SK-N-SH treated with all-trans-retinoic acid at 6 μM for 48 hours (cell line): ENCODE data around the gene MIPOL1.

Source experiments
- ARNTL ChIP-seq: fragments of 450-650 bp; formaldehyde crosslinking; IDR thresholded peaks from 2 replicates; pipeline ENCODE4 v1.5.0; 2020; ENCODE audit warnings: low read depth, mild to moderate bottlenecking, moderate library complexity, borderline replicate concordance
- ESRRG ChIP-seq: fragments of 250-450 bp; sonication (Bioruptor Pico); IDR thresholded peaks from 2 replicates; pipeline ENCODE4 v1.6.1; 2021; ENCODE audit warnings: mild to moderate bottlenecking
- OSR1 ChIP-seq: fragments of 250-450 bp; sonication (Bioruptor Pico); IDR thresholded peaks from 2 replicates; pipeline ENCODE4 v1.8.0; 2022; ENCODE audit warnings: moderate library complexity, mild to moderate bottlenecking, inconsistent platforms
- PPARA ChIP-seq: fragments of 250-450 bp; sonication (Bioruptor Pico); IDR thresholded peaks from 2 replicates; pipeline ENCODE4 v1.5.0; 2020; ENCODE audit warnings: mild to moderate bottlenecking, borderline replicate concordance
- SNAI2 ChIP-seq: fragments of 250-450 bp; sonication (Bioruptor Pico); IDR thresholded peaks from 2 replicates; pipeline ENCODE4 v1.5.0; 2020; ENCODE audit warnings: mild to moderate bottlenecking, moderate library complexity
- ZFP30 ChIP-seq: fragments of 450-650 bp; formaldehyde crosslinking; IDR thresholded peaks from 2 replicates; pipeline ENCODE4 v1.5.0; 2022; ENCODE audit warnings: mild to moderate bottlenecking, moderate library complexity
- ZNF8 ChIP-seq: fragments of 450-650 bp; formaldehyde crosslinking; IDR thresholded peaks from 2 replicates; pipeline ENCODE4 v1.5.0; 2020; ENCODE audit warnings: mild to moderate bottlenecking, moderate library complexity
- TF ChIP-seq, protein P1 (sequence below): fragments of 250-450 bp; sonication (Bioruptor Pico); IDR thresholded peaks from 2 replicates; pipeline ENCODE4 v1.8.0; 2020; ENCODE audit warnings: mild to moderate bottlenecking, moderate library complexity, borderline replicate concordance
- TF ChIP-seq, protein P2 (sequence below): fragments of 250-450 bp; sonication (Bioruptor Pico); IDR thresholded peaks from 2 replicates; pipeline ENCODE4 v1.5.1; 2020; ENCODE audit warnings: low read depth, mild to moderate bottlenecking, moderate library complexity
- TF ChIP-seq, protein P3 (sequence below): fragments of 250-450 bp; sonication (Bioruptor Pico); IDR thresholded peaks from 2 replicates; pipeline ENCODE4 v1.8.0; 2021; ENCODE audit warnings: low read depth, mild to moderate bottlenecking, moderate library complexity, borderline replicate concordance

DNA sequence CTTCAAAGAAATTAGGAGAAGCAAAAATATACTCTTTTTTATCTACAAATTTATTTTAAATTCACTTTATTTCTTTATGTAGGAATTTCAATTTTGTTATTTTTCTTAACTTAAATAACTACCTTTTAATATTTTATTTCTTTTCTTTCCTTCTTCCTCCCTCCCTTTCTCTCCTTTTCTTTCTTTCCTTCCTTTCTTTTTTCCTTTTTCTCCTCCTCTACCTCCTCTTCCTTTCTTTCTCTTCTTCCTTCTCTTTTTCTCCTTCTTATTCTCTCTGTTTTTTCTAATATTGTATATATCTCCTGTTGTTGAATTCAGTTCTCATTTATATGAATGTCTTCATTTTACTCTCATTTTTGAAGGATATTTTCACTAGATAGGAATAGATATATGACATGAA, 127.6 kb downstream of the MIPOL1 start:
- TF ChIP-seq ZNF8 (no peak), PPARA (CRISPR knock-in tag) (no peak), ARNTL (CRISPR knock-in tag) (no peak), OSR1 (no peak), ZFP30 (CRISPR knock-in tag) (no peak), ESRRG (CRISPR knock-in tag) (no peak), SNAI2 (CRISPR knock-in tag) (no peak)
- TF ChIP-seq, protein P1, sequence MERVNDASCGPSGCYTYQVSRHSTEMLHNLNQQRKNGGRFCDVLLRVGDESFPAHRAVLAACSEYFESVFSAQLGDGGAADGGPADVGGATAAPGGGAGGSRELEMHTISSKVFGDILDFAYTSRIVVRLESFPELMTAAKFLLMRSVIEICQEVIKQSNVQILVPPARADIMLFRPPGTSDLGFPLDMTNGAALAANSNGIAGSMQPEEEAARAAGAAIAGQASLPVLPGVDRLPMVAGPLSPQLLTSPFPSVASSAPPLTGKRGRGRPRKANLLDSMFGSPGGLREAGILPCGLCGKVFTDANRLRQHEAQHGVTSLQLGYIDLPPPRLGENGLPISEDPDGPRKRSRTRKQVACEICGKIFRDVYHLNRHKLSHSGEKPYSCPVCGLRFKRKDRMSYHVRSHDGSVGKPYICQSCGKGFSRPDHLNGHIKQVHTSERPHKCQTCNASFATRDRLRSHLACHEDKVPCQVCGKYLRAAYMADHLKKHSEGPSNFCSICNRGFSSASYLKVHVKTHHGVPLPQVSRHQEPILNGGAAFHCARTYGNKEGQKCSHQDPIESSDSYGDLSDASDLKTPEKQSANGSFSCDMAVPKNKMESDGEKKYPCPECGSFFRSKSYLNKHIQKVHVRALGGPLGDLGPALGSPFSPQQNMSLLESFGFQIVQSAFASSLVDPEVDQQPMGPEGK (CRISPR knock-in tag): no peak
- TF ChIP-seq, protein P2, sequence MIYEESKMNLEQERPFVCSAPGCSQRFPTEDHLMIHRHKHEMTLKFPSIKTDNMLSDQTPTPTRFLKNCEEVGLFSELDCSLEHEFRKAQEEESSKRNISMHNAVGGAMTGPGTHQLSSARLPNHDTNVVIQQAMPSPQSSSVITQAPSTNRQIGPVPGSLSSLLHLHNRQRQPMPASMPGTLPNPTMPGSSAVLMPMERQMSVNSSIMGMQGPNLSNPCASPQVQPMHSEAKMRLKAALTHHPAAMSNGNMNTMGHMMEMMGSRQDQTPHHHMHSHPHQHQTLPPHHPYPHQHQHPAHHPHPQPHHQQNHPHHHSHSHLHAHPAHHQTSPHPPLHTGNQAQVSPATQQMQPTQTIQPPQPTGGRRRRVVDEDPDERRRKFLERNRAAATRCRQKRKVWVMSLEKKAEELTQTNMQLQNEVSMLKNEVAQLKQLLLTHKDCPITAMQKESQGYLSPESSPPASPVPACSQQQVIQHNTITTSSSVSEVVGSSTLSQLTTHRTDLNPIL (CRISPR knock-in tag): no peak
- TF ChIP-seq, protein P3, sequence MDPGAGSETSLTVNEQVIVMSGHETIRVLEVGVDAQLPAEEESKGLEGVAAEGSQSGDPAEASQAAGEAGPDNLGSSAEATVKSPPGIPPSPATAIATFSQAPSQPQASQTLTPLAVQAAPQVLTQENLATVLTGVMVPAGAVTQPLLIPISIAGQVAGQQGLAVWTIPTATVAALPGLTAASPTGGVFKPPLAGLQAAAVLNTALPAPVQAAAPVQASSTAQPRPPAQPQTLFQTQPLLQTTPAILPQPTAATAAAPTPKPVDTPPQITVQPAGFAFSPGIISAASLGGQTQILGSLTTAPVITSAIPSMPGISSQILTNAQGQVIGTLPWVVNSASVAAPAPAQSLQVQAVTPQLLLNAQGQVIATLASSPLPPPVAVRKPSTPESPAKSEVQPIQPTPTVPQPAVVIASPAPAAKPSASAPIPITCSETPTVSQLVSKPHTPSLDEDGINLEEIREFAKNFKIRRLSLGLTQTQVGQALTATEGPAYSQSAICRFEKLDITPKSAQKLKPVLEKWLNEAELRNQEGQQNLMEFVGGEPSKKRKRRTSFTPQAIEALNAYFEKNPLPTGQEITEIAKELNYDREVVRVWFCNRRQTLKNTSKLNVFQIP (CRISPR knock-in tag): no peak
